IMR-90 (cell line): ENCODE measurements around the gene TAGLN. TPM values are rescaled to one million over a fixed set of nuclear protein-coding genes. Genes with fewer than 3 reads are reported as not detected.
A peak's percentile ranks its signal among the peaks of the same experiment; 100 is the strongest.

Experiments used
- ATAC-seq: fragments of 200-7000 bp; cut with Tn5 transposase; 2 replicates; pipeline ENCODE4 v1.9.1; 2020; ENCODE audit warnings: low read depth, mild to moderate bottlenecking, moderate library complexity
- BruUV-seq: library from RNA; stranded (reverse); fragments of 400-500 nt; replicated peaks from 2 replicates; lab custom pipeline; 2021; lab: Mats Ljungman, UMichigan
- CTCF ChIA-PET: fragments of 300-600 bp; formaldehyde crosslinking; extraction: SDS; loops from one replicate; lab custom pipeline; 2021; ENCODE audit warnings: antibody characterized with exemption; lab: Yijun Ruan, JAX
- POLR2A ChIA-PET: fragments of 300-600 bp; sonication (Branson Sonifier 250); formaldehyde crosslinking; loops from one replicate; lab custom pipeline; 2022; ENCODE audit warnings: antibody characterized with exemption; ENCODE audit not compliant: unreplicated experiment; lab: Charles Lee
- DNase-seq: peaks from one replicate; pipeline ENCODE4 v3.0.0; 2013
- H2AFZ ChIP-seq: replicated peaks from 2 replicates; pipeline ENCODE3; 2013; ENCODE audit warnings: low read length, mild to moderate bottlenecking; ENCODE audit not compliant: poor library complexity
- H2AK5ac ChIP-seq: 2 replicates; pipeline ENCODE4 v1.6.1; 2013; ENCODE audit warnings: low read depth, low read length, inconsistent platforms
- H2AK9ac ChIP-seq: replicated peaks from 2 replicates; pipeline ENCODE3; 2013; ENCODE audit warnings: mild to moderate bottlenecking, low read depth, low read length, moderate library complexity; ENCODE audit not compliant: poor library complexity
- H2BK120ac ChIP-seq: 2 replicates; pipeline ENCODE4 v1.6.1; 2013; ENCODE audit warnings: low read depth, low read length, inconsistent platforms
- H2BK15ac ChIP-seq: 3 replicates; pipeline ENCODE4 v1.6.1; 2013; ENCODE audit warnings: low read depth, low read length, inconsistent platforms
- H2BK20ac ChIP-seq: 2 replicates; pipeline ENCODE4 v1.6.1; 2013; ENCODE audit warnings: low read depth, mild to moderate bottlenecking, inconsistent platforms, low read length, moderate library complexity
- H2BK5ac ChIP-seq: 2 replicates; pipeline ENCODE4 v1.6.1; 2013; ENCODE audit warnings: mild to moderate bottlenecking, low read depth, low read length, inconsistent platforms; ENCODE audit not compliant: poor library complexity, severe bottlenecking
- H3K14ac ChIP-seq: replicated peaks from 2 replicates; pipeline ENCODE4 v1.6.1; 2013; ENCODE audit warnings: low read depth, low read length, inconsistent platforms
- H3K18ac ChIP-seq: 2 replicates; pipeline ENCODE4 v1.6.1; 2013; ENCODE audit warnings: low read depth, low read length, control low read depth
- H3K23ac ChIP-seq: 2 replicates; pipeline ENCODE4 v1.6.1; 2013; ENCODE audit warnings: low read depth, low read length, inconsistent platforms
- H3K27ac ChIP-seq: 2 replicates; pipeline ENCODE4 v1.5.1; 2013; ENCODE audit warnings: mild to moderate bottlenecking, control low read depth, low read length; ENCODE audit not compliant: insufficient read depth
- H3K27me3 ChIP-seq: 2 replicates; pipeline ENCODE4 v1.6.1; 2013; ENCODE audit warnings: low read length; ENCODE audit not compliant: control insufficient read depth, insufficient read depth
- H3K36me3 ChIP-seq: 2 replicates; pipeline ENCODE4 v1.6.1; 2013; ENCODE audit warnings: low read length, mixed read lengths; ENCODE audit not compliant: control insufficient read depth, insufficient read depth
- H3K4ac ChIP-seq: 2 replicates; pipeline ENCODE4 v1.6.1; 2013; ENCODE audit warnings: low read depth, low read length, inconsistent platforms
- H3K4me1 ChIP-seq: 2 replicates; pipeline ENCODE4 v1.6.1; 2013; ENCODE audit warnings: low read length, mixed read lengths; ENCODE audit not compliant: control insufficient read depth, insufficient read depth
- H3K4me2 ChIP-seq: 2 replicates; pipeline ENCODE4 v1.6.1; 2013; ENCODE audit warnings: low read depth, mild to moderate bottlenecking, control low read depth, low read length, moderate library complexity
- H3K4me3 ChIP-seq: 2 replicates; pipeline ENCODE4 v1.5.1; 2013; ENCODE audit warnings: low read depth, mild to moderate bottlenecking, control low read depth, low read length, moderate library complexity; ENCODE audit not compliant: insufficient read depth
- H3K56ac ChIP-seq: 2 replicates; pipeline ENCODE4 v1.6.1; 2013; ENCODE audit warnings: low read length, inconsistent platforms; ENCODE audit not compliant: insufficient read depth; ENCODE audit errors: extremely low read depth
- H3K79me1 ChIP-seq, 2 experiments: 2 replicates each; pipeline ENCODE4 v1.6.1; 2013; ENCODE audit warnings: low read length in 2 of 2, inconsistent platforms in 1 of 2, low read depth in 1 of 2
- H3K9ac ChIP-seq: 2 replicates; pipeline ENCODE4 v1.6.1; 2013; ENCODE audit warnings: low read depth, low read length, control low read depth
- H3K9me1 ChIP-seq: 2 replicates; pipeline ENCODE4 v1.6.1; 2013; ENCODE audit warnings: low read length, inconsistent platforms; ENCODE audit not compliant: insufficient read depth
- H3K9me3 ChIP-seq: 2 replicates; pipeline ENCODE4 v1.6.1; 2013; ENCODE audit warnings: low read length; ENCODE audit not compliant: control insufficient read depth, insufficient read depth
- H4K20me1 ChIP-seq: 2 replicates; pipeline ENCODE4 v1.6.1; 2013; ENCODE audit warnings: low read length, inconsistent platforms; ENCODE audit not compliant: insufficient read depth
- H4K5ac ChIP-seq: 2 replicates; pipeline ENCODE4 v1.6.1; 2013; ENCODE audit warnings: mild to moderate bottlenecking, low read depth, low read length, control low read depth
- H4K8ac ChIP-seq, 2 experiments: 2 replicates each; pipeline ENCODE4 v1.6.1; 2013; ENCODE audit warnings: low read depth in 2 of 2, low read length in 2 of 2, control low read depth in 1 of 2, inconsistent platforms in 1 of 2
- H4K91ac ChIP-seq: 2 replicates; pipeline ENCODE4 v1.6.1; 2013; ENCODE audit warnings: low read depth, low read length, inconsistent platforms; ENCODE audit not compliant: insufficient read depth
- BHLHE40 ChIP-seq: fragments of 150-350 bp; IDR thresholded peaks from 2 replicates; pipeline ENCODE4 v1.6.1; 2016; ENCODE audit warnings: mild to moderate bottlenecking, low read depth, low read length
- CEBPB ChIP-seq: IDR thresholded peaks from 2 replicates; pipeline ENCODE4 v1.6.1; 2012; ENCODE audit warnings: low read depth, low read length, improper control_type of control experiment
- CHD1 ChIP-seq: IDR thresholded peaks from 2 replicates; pipeline ENCODE4 v1.6.1; 2012; ENCODE audit warnings: low read depth, low read length, improper control_type of control experiment
- CTCF ChIP-seq: conservative IDR thresholded peaks from 2 replicates; pipeline ENCODE4 v1.5.1; 2012; ENCODE audit warnings: mild to moderate bottlenecking, low read depth, low read length, improper control_type of control experiment
- ELK1 ChIP-seq: fragments of 150-350 bp; IDR thresholded peaks from 2 replicates; pipeline ENCODE4 v1.6.1; 2016; ENCODE audit warnings: low read depth, mild to moderate bottlenecking, low read length, moderate library complexity, borderline replicate concordance
- FOS ChIP-seq: fragments of 150-350 bp; IDR thresholded peaks from 2 replicates; pipeline ENCODE4 v1.6.1; 2016; ENCODE audit warnings: low read depth, low read length
- MAFK ChIP-seq: IDR thresholded peaks from 2 replicates; pipeline ENCODE4 v1.6.1; 2012; ENCODE audit warnings: low read depth, low read length, improper control_type of control experiment
- MAZ ChIP-seq: IDR thresholded peaks from 2 replicates; pipeline ENCODE4 v1.6.1; 2012; ENCODE audit warnings: low read depth, mild to moderate bottlenecking, low read length, improper control_type of control experiment, moderate library complexity, borderline replicate concordance
- MXI1 ChIP-seq: IDR thresholded peaks from 2 replicates; pipeline ENCODE4 v1.6.1; 2012; ENCODE audit warnings: low read depth, mild to moderate bottlenecking, low read length, moderate library complexity, borderline replicate concordance
- NFE2L2 ChIP-seq: fragments of 150-350 bp; IDR thresholded peaks from 2 replicates; pipeline ENCODE4 v1.6.1; 2016; ENCODE audit warnings: low read depth, mild to moderate bottlenecking, low read length
- POLR2A ChIP-seq: IDR thresholded peaks from 2 replicates; pipeline ENCODE4 v1.6.1; 2012; ENCODE audit warnings: mild to moderate bottlenecking, low read depth, low read length
- RAD21 ChIP-seq: IDR thresholded peaks from 2 replicates; pipeline ENCODE4 v1.6.1; 2012; ENCODE audit warnings: low read length, improper control_type of control experiment
- RCOR1 ChIP-seq: IDR thresholded peaks from 2 replicates; pipeline ENCODE4 v1.6.1; 2012; ENCODE audit warnings: mild to moderate bottlenecking, low read length, improper control_type of control experiment; ENCODE audit not compliant: insufficient replicate concordance
- RFX5 ChIP-seq: IDR thresholded peaks from 2 replicates; pipeline ENCODE4 v1.8.0; 2012; ENCODE audit warnings: low read depth, mild to moderate bottlenecking, low read length, moderate library complexity
- SMC3 ChIP-seq: fragments of 150-350 bp; IDR thresholded peaks from 2 replicates; pipeline ENCODE4 v1.6.1; 2016; ENCODE audit warnings: low read depth, mild to moderate bottlenecking, antibody characterized with exemption, low read length, moderate library complexity
- USF2 ChIP-seq: fragments of 150-350 bp; IDR thresholded peaks from 2 replicates; pipeline ENCODE4 v1.6.1; 2017; ENCODE audit warnings: mild to moderate bottlenecking, antibody characterized with exemption, low read length, low read depth
- WGBS, 2 experiments: methylation state at CpG; one replicate each; pipeline versions ENCODE4 v1.1.5 to v1.1.7; 2013; ENCODE audit warnings: missing lambda C conversion rate in 2 of 2; ENCODE audit not compliant: insufficient read length in 1 of 2; ENCODE audit errors: extremely low coverage in 2 of 2; 5-methylcytosine and 5-hydroxymethylcytosine counted together
- dilution Hi-C: fragments of 300-500 bp; cut with HindIII; formaldehyde crosslinking; loops from one replicate; pipeline ENCODE4 v1.14.3; 2018; ENCODE audit warnings: low sequenced_read_pairs; ENCODE audit not compliant: unreplicated experiment
- in situ Hi-C: fragments of 300-500 bp; cut with MboI; formaldehyde crosslinking; loops from 3 replicates; pipeline ENCODE4 v1.14.3; 2019; ENCODE audit warnings: low sequenced_read_pairs, inconsistent platforms, mixed read lengths
- intact Hi-C: fragments of 100-400 bp; cut with micrococcal nuclease; formaldehyde crosslinking; loops from 2 replicates; pipeline ENCODE4 v1.10.0; 2022
- polyA plus RNA-seq, 3 experiments: library from polyadenylated mRNA; depleted of rRNA; stranded (reverse); fragments of >200 nt; gene quantifications; 2 replicates each; pipeline ENCODE4 v1.2.3, GENCODE V29; 2012; ENCODE audit warnings: low replicate concordance in 1 of 3
- total RNA-seq: library from RNA; depleted of rRNA; stranded (reverse); fragments of >200 nt; gene quantifications from 2 replicates; pipeline ENCODE4 v1.2.3, GENCODE V29; 2012

The TAGLN gene
- total and polyA plus RNA-seq, 2 of the 4 experiments (the other 2 are of a cell fraction) = 2,558 to 3,760 TPM

- peaks cover 21 to 31% of the 10 kb centered on the region in 2 experiments for H3K79me1 ChIP-seq
- H3K27ac ChIP-seq = no peak overlapping the region
- H2BK120ac ChIP-seq = no peak overlapping the region
- ATAC-seq = no peak
- in situ Hi-C loops (no loop called here), intact Hi-C loops (no loop called here), dilution Hi-C loops (no loop called here)
- H3K18ac ChIP-seq = no peak overlapping the region
- no peak overlapping the region for H4K5ac ChIP-seq
- no peak overlapping the region for H3K56ac ChIP-seq
- H3K9me1 ChIP-seq = peaks cover 8% of the 10 kb centered on the region
- no peak overlapping the region for H2BK20ac ChIP-seq
- H3K36me3 ChIP-seq = peaks cover 34% of the 10 kb centered on the region
- no peaks in the 10 kb centered on the region for H3K27me3 ChIP-seq
- POLR2A ChIA-PET = no interaction called here
- no peak overlapping the region for H2BK15ac ChIP-seq
- DNase-seq = no peak
- no peak overlapping the region for H2AFZ ChIP-seq
- no peak overlapping the region for H3K4me3 ChIP-seq
- H3K23ac ChIP-seq = no peak overlapping the region
- no peak for TF ChIP-seq CEBPB
- TF ChIP-seq CTCF = no peak
- TF ChIP-seq POLR2A = no peak
- no peak for TF ChIP-seq FOS
- no peak for TF ChIP-seq RFX5
- no peak for TF ChIP-seq CHD1
- no peak for TF ChIP-seq USF2
- no peak for TF ChIP-seq MAFK
- no peak for TF ChIP-seq RCOR1
- TF ChIP-seq RAD21 = no peak
- no peak for TF ChIP-seq ELK1
- no peak for TF ChIP-seq SMC3
- no peak for TF ChIP-seq BHLHE40
- TF ChIP-seq MAZ = no peak
- no peak for TF ChIP-seq NFE2L2
- no peak for TF ChIP-seq MXI1
- no peak overlapping the region for H3K14ac ChIP-seq
- no peaks in the 10 kb centered on the region for H3K9me3 ChIP-seq
- H2AK5ac ChIP-seq = no peak overlapping the region
- no peak overlapping the region for H3K4ac ChIP-seq
- H2AK9ac ChIP-seq = peak overlapping the region; percentile 5
- 100% methylated on average over 1 of the region's 10 CpGs; no CpG with 5 or more reads in 1 of the 2 experiments for WGBS, 2 experiments
- no peaks in the 10 kb centered on the region; the same call in 1 of the 2 replicates for H4K20me1 ChIP-seq
- CTCF ChIA-PET = no interaction called here
- peaks cover 13% of the 10 kb centered on the region for H3K4me1 ChIP-seq
- H3K9ac ChIP-seq = no peak overlapping the region
- H4K91ac ChIP-seq = no peak overlapping the region
- no TSS peak for BruUV-seq
- H2BK5ac ChIP-seq = no peak overlapping the region
- no peak overlapping the region for H3K4me2 ChIP-seq
- H4K8ac ChIP-seq = no peak overlapping the region
These were observed 16.6 kb upstream of the TAGLN start for GRCh38 chr11:117182551-117182935.
